Hepatocyte (in vitro differentiated cells): ENCODE results near the gene LCE3D.

Source experiments
- EZH2 ChIP-seq: fragments of 200-600 bp; sonication (generic); IDR thresholded peaks from 2 replicates; pipeline ENCODE4 v1.6.1; 2016; ENCODE audit warnings: antibody characterized with exemption, mild to moderate bottlenecking, borderline replicate concordance
- EZH2phosphoT487 ChIP-seq: fragments of 200-600 bp; sonication (generic); IDR thresholded peaks from one replicate; pipeline ENCODE4 v1.6.1; 2018; ENCODE audit warnings: antibody characterized with exemption, mild to moderate bottlenecking, low read depth, moderate library complexity; ENCODE audit not compliant: unreplicated experiment, severe bottlenecking
- TF ChIP-seq, protein P1 (sequence below): fragments of 200-600 bp; sonication (generic); IDR thresholded peaks from 2 replicates; pipeline ENCODE4 v1.5.1; 2016; ENCODE audit warnings: antibody characterized with exemption, mild to moderate bottlenecking; ENCODE audit not compliant: poor library complexity

GRCh38 chr1:152623203-152623844 lies 43.0 kb upstream of the LCE3D start:
- TF ChIP-seq, protein P1, sequence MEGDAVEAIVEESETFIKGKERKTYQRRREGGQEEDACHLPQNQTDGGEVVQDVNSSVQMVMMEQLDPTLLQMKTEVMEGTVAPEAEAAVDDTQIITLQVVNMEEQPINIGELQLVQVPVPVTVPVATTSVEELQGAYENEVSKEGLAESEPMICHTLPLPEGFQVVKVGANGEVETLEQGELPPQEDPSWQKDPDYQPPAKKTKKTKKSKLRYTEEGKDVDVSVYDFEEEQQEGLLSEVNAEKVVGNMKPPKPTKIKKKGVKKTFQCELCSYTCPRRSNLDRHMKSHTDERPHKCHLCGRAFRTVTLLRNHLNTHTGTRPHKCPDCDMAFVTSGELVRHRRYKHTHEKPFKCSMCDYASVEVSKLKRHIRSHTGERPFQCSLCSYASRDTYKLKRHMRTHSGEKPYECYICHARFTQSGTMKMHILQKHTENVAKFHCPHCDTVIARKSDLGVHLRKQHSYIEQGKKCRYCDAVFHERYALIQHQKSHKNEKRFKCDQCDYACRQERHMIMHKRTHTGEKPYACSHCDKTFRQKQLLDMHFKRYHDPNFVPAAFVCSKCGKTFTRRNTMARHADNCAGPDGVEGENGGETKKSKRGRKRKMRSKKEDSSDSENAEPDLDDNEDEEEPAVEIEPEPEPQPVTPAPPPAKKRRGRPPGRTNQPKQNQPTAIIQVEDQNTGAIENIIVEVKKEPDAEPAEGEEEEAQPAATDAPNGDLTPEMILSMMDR, result no peak
- TF ChIP-seq EZH2, result no peak
- no peak for TF ChIP-seq EZH2phosphoT487
